Stimulated activated naive CD8-positive, alpha-beta T cell treated with anti-CD3 and anti-CD28 coated beads, Interleukin-15, amount 100 ng/mL, for 72 hours (primary cell): ENCODE measurements around the gene CDCP2.

ENCODE experiments used
- ATAC-seq: fragments of 150-1000 bp; cut with Tn5 transposase; 2 replicates; pipeline ENCODE4 v1.10.0; 2021; ENCODE audit warnings: mild to moderate bottlenecking, moderate library complexity
- DNase-seq, 2 donors: peaks; one replicate each; pipeline ENCODE4 v3.0.0; 2021 to 2022
- H3K27ac Mint-ChIP-seq, 2 donors: one replicate each; pipeline ENCODE4 v1.8.0; 2022; ENCODE audit warnings: mild to moderate bottlenecking in 2 of 2, mixed read lengths in 2 of 2, moderate library complexity in 2 of 2
- H3K27me3 Mint-ChIP-seq: one replicate; pipeline ENCODE4 v1.8.0; 2022; ENCODE audit warnings: mixed read lengths
- H3K4me1 Mint-ChIP-seq: one replicate; pipeline ENCODE4 v1.8.0; 2022; ENCODE audit warnings: mild to moderate bottlenecking, mixed read lengths
- H3K4me3 Mint-ChIP-seq, 2 donors: one replicate each; pipeline ENCODE4 v1.8.0; 2022; ENCODE audit warnings: mild to moderate bottlenecking in 2 of 2, mixed read lengths in 2 of 2, moderate library complexity in 1 of 2
- H3K9me3 Mint-ChIP-seq, 2 donors: one replicate each; pipeline ENCODE4 v1.8.0; 2022; ENCODE audit warnings: mixed read lengths in 2 of 2

CDCP2 gene

GRCh38 chr1:54156986-54157385, 4.2 kb upstream of the CDCP2 start:
- H3K9me3 Mint-ChIP-seq: no peaks in the 10 kb centered on the region
- ATAC-seq (no peak), DNase-seq (no peak)
- H3K27ac Mint-ChIP-seq: no peak overlapping the region
- H3K27me3 Mint-ChIP-seq: no peaks in the 10 kb centered on the region
- no peak overlapping the region for H3K4me3 Mint-ChIP-seq
- no peaks in the 10 kb centered on the region for H3K4me1 Mint-ChIP-seq

- no peak overlapping the region for H3K27ac Mint-ChIP-seq
- no peaks in the 10 kb centered on the region for H3K27me3 Mint-ChIP-seq
- DNase-seq (no peak), ATAC-seq (no peak)
- no peaks in the 10 kb centered on the region for H3K9me3 Mint-ChIP-seq
- no peak overlapping the region for H3K4me3 Mint-ChIP-seq
- no peaks in the 10 kb centered on the region for H3K4me1 Mint-ChIP-seq
Observed at GRCh38 chr1:54156201-54156600, 3.4 kb upstream of the CDCP2 start.

DNA sequence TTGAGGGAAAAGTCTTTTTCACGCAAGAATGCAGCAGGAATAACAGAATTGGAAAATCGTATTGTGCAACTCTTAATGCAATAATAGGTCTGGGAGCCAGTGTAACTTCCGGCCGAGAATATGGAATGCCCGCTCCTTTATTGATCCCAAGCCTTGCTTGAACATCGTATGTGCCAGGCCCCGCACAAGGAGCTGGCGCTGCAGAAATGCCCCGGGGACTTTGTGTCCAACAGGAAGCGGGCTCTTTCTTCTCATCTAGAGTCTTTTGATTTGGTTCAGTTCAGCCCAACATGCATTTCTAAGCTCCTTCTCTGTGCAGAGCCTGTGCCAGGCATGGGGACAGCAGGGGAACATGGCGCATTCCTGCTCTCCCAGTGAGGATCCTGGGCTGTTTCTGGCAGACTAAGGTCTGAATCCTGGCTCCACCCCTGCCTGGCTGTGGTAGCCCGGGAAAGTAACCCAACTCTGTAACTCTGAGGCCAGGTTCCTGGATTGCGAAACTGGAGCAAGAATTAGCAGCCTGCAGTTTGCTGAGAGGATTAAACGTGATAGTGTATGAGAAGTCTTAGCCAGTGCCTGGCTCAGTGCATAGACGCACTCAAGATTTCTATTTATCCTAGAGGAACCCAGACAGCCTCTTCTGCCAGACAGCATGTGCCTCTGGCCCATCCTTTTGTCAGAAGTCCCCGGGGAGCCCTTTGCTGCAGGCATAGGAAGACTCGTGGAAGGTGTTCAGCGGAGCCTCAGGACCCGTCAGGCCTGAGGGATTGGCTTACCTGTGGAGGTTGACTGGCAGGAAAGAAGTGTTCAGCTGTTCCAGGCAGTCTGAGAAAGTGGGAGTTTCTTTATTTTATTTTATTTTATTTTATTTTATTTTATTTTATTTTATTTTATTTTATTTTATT, 987 bp upstream of the CDCP2 start:
- H3K27ac Mint-ChIP-seq: no peak overlapping the region
- H3K4me3 Mint-ChIP-seq: no peak overlapping the region
- ATAC-seq (no peak), DNase-seq (no peak)
- H3K9me3 Mint-ChIP-seq: no peaks in the 10 kb centered on the region
- no peaks in the 10 kb centered on the region for H3K27me3 Mint-ChIP-seq
- H3K4me1 Mint-ChIP-seq: no peaks in the 10 kb centered on the region

DNA sequence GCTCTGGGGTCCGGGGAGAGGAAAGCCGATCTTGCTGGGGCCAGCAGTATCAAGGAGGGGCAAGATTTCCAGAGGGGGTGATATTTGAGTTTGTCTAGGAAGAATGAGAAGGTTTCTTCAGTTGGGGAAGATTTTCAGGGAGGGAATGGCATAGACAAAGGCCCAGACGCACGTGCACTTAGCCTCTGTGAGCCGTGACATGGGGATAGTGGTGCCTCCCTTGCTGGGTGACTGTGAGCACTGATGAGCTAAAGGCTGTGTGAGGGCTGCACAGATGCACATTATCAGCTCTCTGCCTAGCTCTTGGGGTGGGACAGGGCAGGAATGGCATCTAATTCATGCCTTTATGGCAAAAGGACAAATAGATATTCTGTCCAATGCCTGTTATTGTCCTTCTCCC, 1.8 kb downstream of the CDCP2 start:
- H3K27me3 Mint-ChIP-seq: no peaks in the 10 kb centered on the region
- H3K4me1 Mint-ChIP-seq: no peaks in the 10 kb centered on the region
- no peak overlapping the region for H3K4me3 Mint-ChIP-seq
- H3K27ac Mint-ChIP-seq: no peak overlapping the region
- DNase-seq (no peak), ATAC-seq (no peak)
- no peaks in the 10 kb centered on the region for H3K9me3 Mint-ChIP-seq

- no peaks in the 10 kb centered on the region for H3K9me3 Mint-ChIP-seq
- ATAC-seq (no peak), DNase-seq (no peak)
- H3K4me1 Mint-ChIP-seq: no peaks in the 10 kb centered on the region
- no peak overlapping the region for H3K27ac Mint-ChIP-seq
- no peaks in the 10 kb centered on the region for H3K27me3 Mint-ChIP-seq
- no peak overlapping the region for H3K4me3 Mint-ChIP-seq
Observed at GRCh38 chr1:54149734-54150133, 3.1 kb downstream of the CDCP2 start.

DNA sequence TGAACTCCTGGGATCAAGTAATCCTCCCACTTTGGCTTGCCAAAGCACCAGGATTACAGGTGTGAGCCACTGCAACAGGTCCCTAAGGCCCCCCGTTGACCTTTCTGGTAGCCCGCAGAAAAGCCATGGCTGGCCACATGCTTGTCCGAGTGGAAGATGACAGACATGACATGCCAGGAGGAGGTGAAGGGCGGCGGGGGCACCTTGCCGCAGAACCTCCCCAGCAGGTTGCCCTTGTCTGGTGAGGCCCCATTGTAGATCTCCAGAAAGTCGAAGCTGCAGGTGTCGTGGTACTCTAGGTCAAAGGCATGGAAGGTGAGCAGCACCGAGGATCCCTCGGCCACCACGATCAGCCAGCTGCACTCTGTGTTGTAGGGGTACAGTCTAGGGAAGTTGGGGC, 8.4 kb downstream of the CDCP2 start:
- DNase-seq: no peak
- Mint-ChIP-seq H3K4me1 (no peaks in the 10 kb centered on the region), H3K27me3 (no peaks in the 10 kb centered on the region), H3K4me3 (no peak overlapping the region), H3K9me3 (no peaks in the 10 kb centered on the region), H3K27ac (no peak overlapping the region)
- ATAC-seq: no peak

GRCh38 chr1:54142146-54142900, 10.5 kb downstream of the CDCP2 start:
- Mint-ChIP-seq H3K9me3 (no peaks in the 10 kb centered on the region), H3K27me3 (no peaks in the 10 kb centered on the region), H3K4me3 (no peak overlapping the region), H3K4me1 (no peaks in the 10 kb centered on the region), H3K27ac (no peak overlapping the region)
- no peak for ATAC-seq
- no peak for DNase-seq

GRCh38 chr1:54139711-54140110, 13.1 kb downstream of the CDCP2 start:
- Mint-ChIP-seq H3K4me3 (no peak overlapping the region), H3K9me3 (no peaks in the 10 kb centered on the region), H3K27me3 (no peaks in the 10 kb centered on the region), H3K4me1 (no peaks in the 10 kb centered on the region), H3K27ac (no peak overlapping the region)
- DNase-seq (no peak), ATAC-seq (no peak)

- ATAC-seq (no peak), DNase-seq (no peak)
- no peak overlapping the region for H3K4me3 Mint-ChIP-seq
- no peaks in the 10 kb centered on the region for H3K9me3 Mint-ChIP-seq
- no peak overlapping the region for H3K27ac Mint-ChIP-seq
- no peaks in the 10 kb centered on the region for H3K4me1 Mint-ChIP-seq
- no peaks in the 10 kb centered on the region for H3K27me3 Mint-ChIP-seq
Observed at GRCh38 chr1:54138994-54139393, 13.8 kb downstream of the CDCP2 start.

- Mint-ChIP-seq H3K4me3 (no peak overlapping the region), H3K9me3 (no peaks in the 10 kb centered on the region), H3K27me3 (no peaks in the 10 kb centered on the region), H3K4me1 (no peaks in the 10 kb centered on the region), H3K27ac (peak overlapping the region in 1 of 2 donors; percentile 86)
- ATAC-seq (no peak), DNase-seq (no peak)
Observed at GRCh38 chr1:54137534-54138061, 15.2 kb downstream of the CDCP2 start.

DNA sequence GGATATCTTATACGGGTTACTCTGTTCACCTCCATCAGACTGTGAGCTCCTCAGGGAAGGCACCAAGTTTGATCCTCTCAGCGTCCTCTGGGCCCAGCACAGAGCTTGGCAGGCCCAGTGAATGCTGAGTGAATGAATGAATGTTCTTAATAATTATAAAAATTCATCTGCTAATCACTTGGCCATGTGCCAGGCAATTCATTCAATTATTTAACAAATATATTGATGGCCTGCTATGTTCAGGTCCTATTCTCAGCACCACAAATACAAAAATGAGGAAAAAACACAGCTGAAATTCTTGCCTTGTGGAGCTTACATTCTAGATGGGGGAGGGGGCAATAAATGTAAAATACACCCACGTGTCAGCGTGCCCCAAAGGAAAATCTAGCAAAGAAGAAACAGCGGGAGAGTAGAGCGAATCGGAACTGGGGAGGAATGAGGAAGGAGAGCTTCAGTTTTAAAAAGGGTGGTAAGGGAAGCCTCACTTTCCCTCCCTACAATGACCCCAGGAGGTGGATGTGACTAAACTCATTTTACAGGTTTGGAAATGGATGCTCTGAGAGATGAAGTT, 15.8 kb downstream of the CDCP2 start:
- H3K9me3 Mint-ChIP-seq: no peaks in the 10 kb centered on the region
- DNase-seq (no peak), ATAC-seq (no peak)
- H3K4me3 Mint-ChIP-seq: no peak overlapping the region
- peak overlapping the region; percentile 47 to 86 for H3K27ac Mint-ChIP-seq
- H3K4me1 Mint-ChIP-seq: no peaks in the 10 kb centered on the region
- no peaks in the 10 kb centered on the region for H3K27me3 Mint-ChIP-seq

DNA sequence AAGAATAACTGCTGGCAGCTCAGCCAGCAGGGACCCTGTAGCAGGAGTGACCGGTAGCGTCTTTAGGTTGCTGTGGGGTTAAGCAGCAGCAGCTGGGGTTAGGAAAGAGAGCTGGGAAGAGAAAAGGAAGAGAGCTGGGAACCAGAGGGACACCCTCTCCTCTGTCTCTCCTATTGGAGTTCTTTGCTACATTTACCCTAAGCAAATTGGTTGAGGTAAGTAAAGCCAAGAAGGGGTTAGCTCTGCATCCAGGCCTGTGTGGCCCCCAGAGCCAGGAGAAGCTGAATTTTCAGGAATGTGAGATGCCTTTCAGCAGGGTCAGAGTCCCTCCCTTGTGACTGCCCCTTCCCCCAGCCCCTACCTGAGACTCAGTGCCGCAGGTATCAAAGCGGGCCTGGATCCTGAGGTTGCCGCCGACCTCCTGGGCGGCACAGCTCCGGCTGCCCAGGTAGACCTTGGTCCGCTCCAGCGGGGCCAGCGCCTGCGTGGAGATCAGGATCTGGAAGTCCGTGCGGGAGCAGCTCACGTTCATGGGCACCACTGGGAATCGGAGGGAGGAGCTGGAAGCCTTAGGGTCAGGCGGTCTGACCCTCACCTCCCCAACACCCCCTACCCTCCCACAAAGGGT, 16.4 kb downstream of the CDCP2 start:
- H3K9me3 Mint-ChIP-seq: no peaks in the 10 kb centered on the region
- ATAC-seq: no peak
- H3K27me3 Mint-ChIP-seq: no peaks in the 10 kb centered on the region
- no peak overlapping the region for H3K4me3 Mint-ChIP-seq
- H3K4me1 Mint-ChIP-seq: no peaks in the 10 kb centered on the region
- no peak for DNase-seq
- no peak overlapping the region for H3K27ac Mint-ChIP-seq

DNA sequence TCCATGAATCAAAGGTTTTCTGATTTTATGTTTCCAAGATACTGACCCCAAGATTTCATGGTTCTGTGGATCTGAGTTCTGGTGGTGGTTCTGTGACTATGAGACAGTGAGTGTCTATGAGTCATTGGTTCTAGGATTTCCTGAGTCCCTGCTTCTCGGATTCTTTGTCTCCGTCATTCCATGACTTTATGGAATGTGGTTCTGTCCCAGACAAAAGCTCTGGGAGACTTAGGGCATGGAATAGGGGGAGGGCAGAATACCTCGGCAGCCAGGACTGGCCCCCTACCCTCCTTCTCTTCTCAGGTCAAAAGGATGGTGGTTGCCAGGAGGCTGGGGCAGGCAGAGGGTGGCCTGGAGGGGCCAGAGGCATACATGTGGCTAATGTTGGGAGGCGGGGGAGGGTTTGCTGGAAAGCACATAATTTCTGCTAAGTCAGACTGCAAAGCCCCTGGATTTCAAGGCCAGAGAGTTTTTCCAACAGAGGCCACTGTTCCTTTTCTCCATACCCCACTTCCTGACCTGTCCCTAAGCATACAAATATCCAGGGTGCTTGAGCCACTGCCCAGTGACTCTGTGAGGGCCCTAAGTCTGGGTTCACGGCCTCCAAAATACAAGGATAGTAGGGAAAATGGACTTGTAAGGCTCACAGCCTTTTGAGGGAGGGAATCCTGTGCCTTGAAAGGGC, 17.2 kb downstream of the CDCP2 start:
- Mint-ChIP-seq H3K4me1 (no peaks in the 10 kb centered on the region), H3K4me3 (no peak overlapping the region), H3K9me3 (no peaks in the 10 kb centered on the region), H3K27me3 (no peaks in the 10 kb centered on the region), H3K27ac (no peak overlapping the region)
- ATAC-seq (no peak), DNase-seq (no peak)

GRCh38 chr1:54134295-54134694, 18.5 kb downstream of the CDCP2 start:
- DNase-seq: no peak
- Mint-ChIP-seq H3K9me3 (no peaks in the 10 kb centered on the region), H3K4me3 (no peak overlapping the region), H3K27me3 (no peaks in the 10 kb centered on the region), H3K4me1 (no peaks in the 10 kb centered on the region), H3K27ac (no peak overlapping the region)
- ATAC-seq: no peak

- H3K4me1 Mint-ChIP-seq: no peaks in the 10 kb centered on the region
- no peak overlapping the region for H3K27ac Mint-ChIP-seq
- no peaks in the 10 kb centered on the region for H3K9me3 Mint-ChIP-seq
- ATAC-seq: no peak
- no peaks in the 10 kb centered on the region for H3K27me3 Mint-ChIP-seq
- DNase-seq: no peak
- H3K4me3 Mint-ChIP-seq: no peak overlapping the region
Observed at GRCh38 chr1:54132495-54132894, 20.3 kb downstream of the CDCP2 start.
